Measurements from ENCODE around the gene PGAP6.

Gene PGAP6, protein sequence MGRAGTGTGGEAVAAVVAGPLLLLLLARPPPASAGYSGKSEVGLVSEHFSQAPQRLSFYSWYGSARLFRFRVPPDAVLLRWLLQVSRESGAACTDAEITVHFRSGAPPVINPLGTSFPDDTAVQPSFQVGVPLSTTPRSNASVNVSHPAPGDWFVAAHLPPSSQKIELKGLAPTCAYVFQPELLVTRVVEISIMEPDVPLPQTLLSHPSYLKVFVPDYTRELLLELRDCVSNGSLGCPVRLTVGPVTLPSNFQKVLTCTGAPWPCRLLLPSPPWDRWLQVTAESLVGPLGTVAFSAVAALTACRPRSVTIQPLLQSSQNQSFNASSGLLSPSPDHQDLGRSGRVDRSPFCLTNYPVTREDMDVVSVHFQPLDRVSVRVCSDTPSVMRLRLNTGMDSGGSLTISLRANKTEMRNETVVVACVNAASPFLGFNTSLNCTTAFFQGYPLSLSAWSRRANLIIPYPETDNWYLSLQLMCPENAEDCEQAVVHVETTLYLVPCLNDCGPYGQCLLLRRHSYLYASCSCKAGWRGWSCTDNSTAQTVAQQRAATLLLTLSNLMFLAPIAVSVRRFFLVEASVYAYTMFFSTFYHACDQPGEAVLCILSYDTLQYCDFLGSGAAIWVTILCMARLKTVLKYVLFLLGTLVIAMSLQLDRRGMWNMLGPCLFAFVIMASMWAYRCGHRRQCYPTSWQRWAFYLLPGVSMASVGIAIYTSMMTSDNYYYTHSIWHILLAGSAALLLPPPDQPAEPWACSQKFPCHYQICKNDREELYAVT

DNA sequence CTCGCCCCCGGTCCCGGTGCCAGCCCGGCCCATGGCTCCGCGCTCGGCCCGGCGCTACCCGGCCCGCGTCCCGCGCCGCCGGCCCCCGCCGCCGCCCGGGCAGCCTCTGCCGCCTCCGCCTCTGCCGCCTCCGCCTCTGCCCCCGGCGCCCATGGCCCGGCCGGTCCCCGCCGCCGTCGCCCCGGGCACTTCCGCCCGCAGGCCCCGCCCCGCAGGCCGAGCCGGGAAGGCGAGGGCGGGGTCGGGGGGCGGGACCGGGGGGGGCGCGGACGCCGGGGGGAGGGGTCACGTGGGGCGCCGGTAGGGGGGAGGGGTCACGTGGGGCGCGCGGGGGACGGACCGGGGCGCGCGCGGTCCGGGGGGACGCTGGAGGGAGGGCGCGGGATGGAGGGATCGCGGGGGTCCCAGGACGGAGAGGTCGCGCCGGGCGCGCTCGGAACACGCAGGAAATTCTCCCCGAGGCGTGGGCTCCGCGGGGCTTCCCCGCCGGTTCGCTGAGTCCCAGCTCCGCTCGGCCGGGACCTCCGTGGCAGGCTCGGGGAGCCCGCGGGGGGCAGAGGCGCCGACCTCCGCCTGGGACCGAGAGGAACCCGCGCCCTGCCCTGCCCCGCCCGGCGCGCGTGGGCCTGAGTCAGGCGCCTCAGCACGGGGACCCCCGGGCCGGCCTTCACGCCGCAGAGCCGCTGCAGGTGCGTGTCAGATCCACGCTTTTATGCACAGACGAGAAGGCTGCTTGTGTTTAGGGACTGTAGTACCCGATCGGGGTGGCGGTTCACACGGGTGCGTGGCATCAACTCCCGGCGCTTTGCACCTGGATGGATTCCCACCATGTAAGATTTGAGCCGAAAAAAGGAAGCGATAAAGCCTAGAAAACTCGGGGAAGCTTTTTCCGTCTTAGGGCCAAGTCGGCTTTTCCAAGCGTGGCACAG, at the start of gene PGAP6:
PGAP6 (minus strand) TSS at position 190 of the 929 bp plus-strand sequence; CDS start at position 33, 157 bp downstream.
- no peak for DNase-seq (ENCODE audit: low read depth)
- peak within 1 kb of the TSS; percentile 90 for H3K4me3 ChIP-seq (ENCODE audit: control insufficient read depth, low read depth, low read length)
- TF ChIP-seq, protein P1, sequence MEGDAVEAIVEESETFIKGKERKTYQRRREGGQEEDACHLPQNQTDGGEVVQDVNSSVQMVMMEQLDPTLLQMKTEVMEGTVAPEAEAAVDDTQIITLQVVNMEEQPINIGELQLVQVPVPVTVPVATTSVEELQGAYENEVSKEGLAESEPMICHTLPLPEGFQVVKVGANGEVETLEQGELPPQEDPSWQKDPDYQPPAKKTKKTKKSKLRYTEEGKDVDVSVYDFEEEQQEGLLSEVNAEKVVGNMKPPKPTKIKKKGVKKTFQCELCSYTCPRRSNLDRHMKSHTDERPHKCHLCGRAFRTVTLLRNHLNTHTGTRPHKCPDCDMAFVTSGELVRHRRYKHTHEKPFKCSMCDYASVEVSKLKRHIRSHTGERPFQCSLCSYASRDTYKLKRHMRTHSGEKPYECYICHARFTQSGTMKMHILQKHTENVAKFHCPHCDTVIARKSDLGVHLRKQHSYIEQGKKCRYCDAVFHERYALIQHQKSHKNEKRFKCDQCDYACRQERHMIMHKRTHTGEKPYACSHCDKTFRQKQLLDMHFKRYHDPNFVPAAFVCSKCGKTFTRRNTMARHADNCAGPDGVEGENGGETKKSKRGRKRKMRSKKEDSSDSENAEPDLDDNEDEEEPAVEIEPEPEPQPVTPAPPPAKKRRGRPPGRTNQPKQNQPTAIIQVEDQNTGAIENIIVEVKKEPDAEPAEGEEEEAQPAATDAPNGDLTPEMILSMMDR (IDR thresholded peaks at IDR 0.05; ENCODE audit: control insufficient read depth, insufficient read depth, low read depth, low read length, missing control alignments): no peak

DNA sequence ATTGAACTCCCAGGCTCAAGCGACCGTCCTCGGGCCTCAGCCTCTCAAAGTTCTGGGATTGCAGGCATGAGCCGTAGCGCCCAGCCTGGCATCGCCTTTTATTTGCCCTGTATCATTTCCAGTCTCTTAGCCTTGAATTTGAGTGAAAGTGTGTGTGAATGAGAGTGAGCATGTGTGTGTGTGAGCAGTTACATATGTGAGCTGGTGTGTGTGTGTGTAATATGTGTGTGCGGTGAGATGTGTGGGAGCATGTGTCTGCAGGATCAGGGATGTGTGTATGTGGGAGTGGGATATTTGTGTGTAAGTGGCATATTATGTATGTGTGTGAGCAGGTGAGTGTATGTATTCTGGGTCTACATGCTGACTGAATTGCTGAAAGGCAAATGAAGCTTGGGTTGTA, 49.1 kb upstream of the PGAP6 start:
- TF ChIP-seq, protein P1 (IDR thresholded peaks at IDR 0.05; ENCODE audit: control insufficient read depth, insufficient read depth, low read depth, low read length, missing control alignments): no peak
- no peak overlapping the region for H3K4me3 ChIP-seq (ENCODE audit: control insufficient read depth, low read depth, low read length)

DNA sequence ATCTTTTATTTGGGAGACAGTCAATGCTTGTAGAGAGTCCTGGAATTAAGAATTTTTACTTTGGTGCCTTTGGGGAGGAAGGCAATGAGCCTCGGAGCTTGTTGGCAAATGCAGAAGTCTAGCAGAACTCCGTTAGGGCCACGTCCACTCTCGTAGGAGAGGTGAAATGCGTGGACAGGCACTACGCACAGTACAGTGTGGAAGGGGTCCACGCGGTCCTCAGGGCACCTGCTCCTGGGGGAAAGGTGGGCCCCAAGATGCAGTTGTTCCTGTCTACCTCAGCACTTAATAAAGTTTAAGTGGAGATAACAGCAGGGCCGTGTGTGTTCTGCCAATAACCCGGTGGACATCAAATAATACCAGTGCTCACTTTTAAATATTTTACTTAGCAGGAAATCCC, 45.5 kb upstream of the PGAP6 start:
- DNase-seq (ENCODE audit: low read depth): no peak
- peak overlapping the region; percentile 74 for H3K4me3 ChIP-seq (ENCODE audit: control insufficient read depth, low read depth, low read length)
- TF ChIP-seq, protein P1 (IDR thresholded peaks at IDR 0.05; ENCODE audit: control insufficient read depth, insufficient read depth, low read depth, low read length, missing control alignments): no peak

More for the DNA sequence above, 49.1 kb upstream of the PGAP6 start:
- no peak for DNase-seq (ENCODE audit: low read depth)

DNA sequence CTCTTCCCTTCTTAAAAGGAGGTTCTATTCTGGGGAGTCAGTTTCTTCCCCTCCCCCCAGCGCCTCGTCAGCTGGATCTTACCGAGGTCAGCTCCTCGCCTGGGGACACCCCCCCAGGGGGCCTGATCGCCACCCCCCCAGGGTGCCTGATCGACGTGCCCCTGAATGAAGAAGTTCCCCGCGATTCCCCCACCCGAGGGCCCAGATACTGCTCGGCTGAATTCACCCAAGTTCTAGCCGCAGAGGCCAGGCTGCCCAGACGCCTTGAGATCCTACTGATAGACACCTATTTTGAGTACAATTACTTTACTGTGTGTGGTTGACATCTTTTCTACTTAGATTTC, 45.1 kb upstream of the PGAP6 start:
- TF ChIP-seq, protein P1 (IDR thresholded peaks at IDR 0.05; ENCODE audit: control insufficient read depth, insufficient read depth, low read depth, low read length, missing control alignments): no peak
- DNase-seq (ENCODE audit: low read depth): no peak
- peak overlapping the region; percentile 74 for H3K4me3 ChIP-seq (ENCODE audit: control insufficient read depth, low read depth, low read length)

DNA sequence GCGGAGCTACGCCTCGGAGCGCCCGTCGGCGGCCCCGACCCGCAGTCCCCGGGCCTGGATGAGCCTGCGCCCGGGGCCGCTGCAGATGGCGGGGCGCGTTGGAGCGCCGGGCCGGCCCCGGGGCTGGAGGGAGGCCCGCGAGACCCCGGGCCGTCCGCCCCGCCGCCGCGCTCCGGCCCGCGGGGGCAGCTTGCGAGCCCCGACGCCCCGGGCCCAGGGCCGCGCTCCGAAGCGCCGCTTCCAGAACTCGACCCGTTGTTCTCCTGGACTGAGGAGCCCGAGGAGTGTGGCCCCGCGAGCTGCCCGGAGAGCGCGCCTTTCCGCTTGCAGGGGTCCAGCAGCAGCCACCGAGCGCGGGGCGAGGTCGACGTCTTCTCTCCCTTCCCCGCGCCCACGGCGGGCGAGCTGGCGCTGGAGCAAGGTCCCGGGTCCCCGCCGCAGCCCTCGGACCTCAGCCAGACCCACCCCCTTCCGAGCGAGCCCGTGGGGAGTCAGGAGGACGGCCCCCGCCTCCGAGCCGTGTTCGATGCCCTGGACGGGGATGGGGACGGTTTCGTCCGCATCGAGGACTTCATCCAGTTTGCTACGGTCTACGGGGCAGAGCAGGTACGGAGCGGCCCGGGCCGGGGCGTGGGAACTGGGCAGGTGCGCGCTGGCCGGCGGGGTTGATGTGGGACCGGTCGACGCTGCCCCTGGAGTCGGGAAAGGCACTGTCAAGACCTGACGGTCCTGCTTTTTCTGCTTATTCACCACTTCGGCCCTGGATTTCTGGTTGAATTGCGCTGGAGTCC, 44.5 kb upstream of the PGAP6 start:
- TF ChIP-seq, protein P1 (IDR thresholded peaks at IDR 0.05; ENCODE audit: control insufficient read depth, insufficient read depth, low read depth, low read length, missing control alignments): no peak
- peak overlapping the region; percentile 74 for H3K4me3 ChIP-seq (ENCODE audit: control insufficient read depth, low read depth, low read length)
- DNase-seq (ENCODE audit: low read depth): no peak
